Liver (tissue), 9 donors: ENCODE results near the gene ENAH. TPM values are rescaled to one million over a fixed set of nuclear protein-coding genes. Genes with fewer than 3 reads are reported as not detected.
A peak's percentile ranks its signal among the peaks of the same experiment; 100 is the strongest.

Experiments
- DNase-seq: peaks from one replicate; pipeline ENCODE4 v3.0.0-alpha.2; 2017; ENCODE audit warnings: low spot score
- H3K27ac ChIP-seq, 2 donors: one replicate each; pipeline ENCODE4 v1.7.0; 2013; ENCODE audit warnings: inconsistent platforms in 2 of 2, low read length in 2 of 2, control low read depth in 1 of 2, low read depth in 1 of 2, mild to moderate bottlenecking in 1 of 2
- H3K27me3 ChIP-seq, 4 donors: one replicate each; pipeline versions ENCODE4 v1.6.1 to v1.7.0; 2013; ENCODE audit warnings: low read length in 3 of 4, inconsistent platforms in 1 of 4, mild to moderate bottlenecking in 1 of 4, moderate library complexity in 1 of 4; ENCODE audit not compliant: control insufficient read depth in 4 of 4, insufficient read depth in 4 of 4
- H3K36me3 ChIP-seq, 4 donors: one replicate each; pipeline versions ENCODE4 v1.6.1 to v1.7.0; 2013; ENCODE audit warnings: low read length in 3 of 4, mild to moderate bottlenecking in 3 of 4, low read depth in 1 of 4, moderate library complexity in 1 of 4; ENCODE audit not compliant: control insufficient read depth in 4 of 4, insufficient read depth in 3 of 4
- H3K4me1 ChIP-seq, 4 donors: one replicate each; pipeline versions ENCODE4 v1.6.1 to v1.7.0; 2013; ENCODE audit warnings: low read length in 3 of 4, mild to moderate bottlenecking in 3 of 4, moderate library complexity in 1 of 4; ENCODE audit not compliant: control insufficient read depth in 4 of 4, insufficient read depth in 4 of 4
- H3K4me3 ChIP-seq, 3 donors: one replicate each; pipeline versions ENCODE4 v1.6.1 to v1.7.0; 2013; ENCODE audit warnings: low read length in 3 of 3, control low read depth in 1 of 3, low read depth in 1 of 3, mild to moderate bottlenecking in 1 of 3
- H3K9ac ChIP-seq, 2 donors: one replicate each; pipeline ENCODE4 v1.7.0; 2013; ENCODE audit warnings: low read length in 2 of 2, mild to moderate bottlenecking in 2 of 2, moderate library complexity in 2 of 2, control low read depth in 1 of 2, low read depth in 1 of 2
- H3K9me3 ChIP-seq, 4 donors: one replicate each; pipeline versions ENCODE4 v1.6.1 to v1.7.0; 2013; ENCODE audit warnings: low read length in 3 of 4; ENCODE audit not compliant: control insufficient read depth in 4 of 4
- FOXA1 ChIP-seq: IDR thresholded peaks from 2 replicates; pipeline ENCODE4 v1.6.1; 2016; ENCODE audit warnings: antibody characterized with exemption
- GABPA ChIP-seq, 2 donors: IDR thresholded peaks in 1 of 2; conservative IDR thresholded peaks in 1 of 2; 2 replicates each; pipeline ENCODE4 v1.6.1; 2016; ENCODE audit warnings: antibody characterized with exemption in 2 of 2, mild to moderate bottlenecking in 1 of 2, moderate library complexity in 1 of 2
- HNF4G ChIP-seq: IDR thresholded peaks from 2 replicates; pipeline ENCODE4 v1.6.1; 2016; ENCODE audit warnings: antibody characterized with exemption
- NR2F2 ChIP-seq: IDR thresholded peaks from 2 replicates; pipeline ENCODE4 v1.6.1; 2016; ENCODE audit warnings: antibody characterized with exemption
- RAD21 ChIP-seq, 2 donors: IDR thresholded peaks; 2 replicates each; pipeline ENCODE4 v1.6.1; 2016; ENCODE audit warnings: antibody characterized with exemption in 2 of 2, mild to moderate bottlenecking in 2 of 2
- RXRA ChIP-seq, 2 donors: IDR thresholded peaks; 2 replicates each; pipeline ENCODE4 v1.6.1; 2017 to 2018; ENCODE audit warnings: antibody characterized with exemption in 2 of 2, mild to moderate bottlenecking in 1 of 2
- TAF1 ChIP-seq: conservative IDR thresholded peaks from 2 replicates; pipeline ENCODE4 v1.6.1; 2016; ENCODE audit warnings: antibody characterized with exemption, mild to moderate bottlenecking
- WGBS: extraction: QIAGEN DNeasy Blood & Tissue Kit; methylation state at CpG from one replicate; pipeline ENCODE4 v1.1.7; 2013; 5-methylcytosine and 5-hydroxymethylcytosine counted together
- polyA plus RNA-seq, 2 donors: library from polyadenylated mRNA; stranded (reverse) in 1 of 2; unstranded in 1 of 2; fragments of 200-250 nt in 1 of 2; fragments of >200 nt in 1 of 2; fragmentation: Nextera tagmentation in 1 of 2; extraction: Ambion mirVana in 1 of 2; gene quantifications; one replicate each; pipeline versions ENCODE4 v1.2.1 to v1.2.3, GENCODE V29; 2013 to 2015
- total RNA-seq, 2 donors: library from RNA; depleted of rRNA; stranded (reverse); fragments of >200 nt; gene quantifications; one replicate each; pipeline ENCODE4 v1.2.3, GENCODE V29; 2014
- TF ChIP-seq, protein P1 (sequence below): IDR thresholded peaks from 2 replicates; pipeline ENCODE4 v1.6.1; 2016; ENCODE audit warnings: antibody characterized with exemption
- TF ChIP-seq, protein P2 (sequence below): fragments of 150-350 bp; IDR thresholded peaks from 2 replicates; pipeline ENCODE4 v1.5.1; 2017; ENCODE audit warnings: improper control_type of control experiment, low read depth, low read length; ENCODE audit not compliant: missing input control
- TF ChIP-seq, protein P3 (sequence below): IDR thresholded peaks from 2 replicates; pipeline ENCODE4 v1.6.1; 2016; ENCODE audit warnings: antibody characterized with exemption
- TF ChIP-seq, protein P4 (sequence below): IDR thresholded peaks from 2 replicates; pipeline ENCODE4 v1.6.1; 2016; ENCODE audit warnings: antibody characterized with exemption
- donor health status: healthy.
- donor health status: healthy.
- donor health status: healthy.
- donor health status: healthy.
- donor health status: healthy.

ENAH gene
- total and polyA plus RNA-seq, 4 donors = 2.8 to 8.4 (median 4.5) TPM

DNA sequence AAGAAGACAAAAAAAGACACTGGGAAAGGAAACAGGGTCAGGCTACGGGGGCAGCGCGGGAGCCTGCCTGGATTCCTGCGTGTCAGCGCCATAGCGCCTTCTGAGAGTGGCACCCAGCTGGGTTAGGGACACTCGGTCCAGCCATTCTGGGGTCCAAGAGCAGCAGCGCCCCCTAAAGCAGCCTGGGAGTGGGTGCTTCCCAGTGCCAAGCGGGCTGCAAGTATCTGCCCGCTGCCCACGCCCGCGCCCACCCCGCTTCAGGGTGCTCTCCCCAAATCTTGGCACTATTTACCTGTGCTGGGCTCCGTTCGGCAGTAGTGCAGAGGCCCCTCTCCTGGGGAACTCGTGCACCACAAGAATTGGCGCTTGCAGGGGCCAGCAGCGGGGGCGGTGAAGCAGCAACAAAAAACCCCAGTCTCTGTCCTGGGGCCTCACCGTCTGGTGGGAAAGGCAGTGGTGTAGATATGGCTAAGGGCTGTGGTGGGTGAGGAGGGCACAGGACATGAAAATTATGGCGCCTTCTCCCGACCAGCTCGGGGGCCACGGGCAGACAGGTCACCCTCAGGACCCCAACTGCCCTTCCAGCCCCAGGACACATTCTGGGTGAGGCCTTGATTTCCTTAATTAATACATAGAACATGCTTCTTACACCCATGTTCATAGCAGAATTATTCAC lies 200.9 kb downstream of the ENAH start:
- H3K4me3 ChIP-seq = no peak overlapping the region
- no peak overlapping the region for H3K27ac ChIP-seq
- TF ChIP-seq HNF4G (no peak), RXRA (IDR thresholded peaks at IDR 0.05) (no peak), NR2F2 (peak; percentile 37), TAF1 (no peak)
- H3K36me3 ChIP-seq = no peaks in the 10 kb centered on the region
- no peaks in the 10 kb centered on the region for H3K27me3 ChIP-seq
- H3K9me3 ChIP-seq = no peaks in the 10 kb centered on the region
- no peak for DNase-seq
- peaks cover 3 to 19% (median 13%) of the 10 kb centered on the region in 4 donors for H3K4me1 ChIP-seq
- no peak overlapping the region for H3K9ac ChIP-seq
- WGBS = 91% methylated on average over 25 of the region's 25 CpGs

DNA sequence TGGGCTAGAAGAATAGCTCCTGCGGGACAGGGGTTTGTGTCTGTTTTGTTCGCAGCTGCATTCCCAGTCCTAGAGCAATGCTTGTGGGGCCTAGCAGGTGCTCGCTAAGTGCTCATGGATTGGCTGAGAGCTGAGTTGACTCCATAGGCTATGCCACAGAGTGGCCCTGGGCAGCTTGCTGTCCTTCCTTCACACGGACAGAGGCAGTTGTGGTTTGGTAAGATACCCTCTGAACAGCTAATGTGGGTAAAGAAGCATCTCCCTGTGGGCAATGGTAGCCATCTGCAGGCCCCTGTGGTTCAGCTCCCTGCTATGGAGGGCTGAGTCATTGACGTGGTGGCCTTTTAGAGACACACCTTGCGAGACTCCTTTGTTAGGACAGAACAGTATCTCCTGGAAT lies 201.6 kb downstream of the ENAH start:
- H3K4me3 ChIP-seq = no peak overlapping the region
- H3K4me1 ChIP-seq = peaks cover 3 to 19% (median 13%) of the 10 kb centered on the region in 4 donors
- H3K27me3 ChIP-seq = no peaks in the 10 kb centered on the region
- H3K27ac ChIP-seq = no peak overlapping the region
- no peak for TF ChIP-seq NR2F2
- no peak for TF ChIP-seq RAD21 (IDR thresholded peaks at IDR 0.05)
- TF ChIP-seq FOXA1 = no peak
- no peak for TF ChIP-seq GABPA (IDR thresholded peaks at IDR 0.05 in 1 of 2, conservative IDR thresholded peaks at IDR 0.05 in 1 of 2)
- 83% methylated on average over 6 of the region's 6 CpGs for WGBS
- DNase-seq = no peak
- H3K9ac ChIP-seq = no peak overlapping the region
- no peaks in the 10 kb centered on the region for H3K36me3 ChIP-seq
- no peaks in the 10 kb centered on the region for H3K9me3 ChIP-seq

DNA sequence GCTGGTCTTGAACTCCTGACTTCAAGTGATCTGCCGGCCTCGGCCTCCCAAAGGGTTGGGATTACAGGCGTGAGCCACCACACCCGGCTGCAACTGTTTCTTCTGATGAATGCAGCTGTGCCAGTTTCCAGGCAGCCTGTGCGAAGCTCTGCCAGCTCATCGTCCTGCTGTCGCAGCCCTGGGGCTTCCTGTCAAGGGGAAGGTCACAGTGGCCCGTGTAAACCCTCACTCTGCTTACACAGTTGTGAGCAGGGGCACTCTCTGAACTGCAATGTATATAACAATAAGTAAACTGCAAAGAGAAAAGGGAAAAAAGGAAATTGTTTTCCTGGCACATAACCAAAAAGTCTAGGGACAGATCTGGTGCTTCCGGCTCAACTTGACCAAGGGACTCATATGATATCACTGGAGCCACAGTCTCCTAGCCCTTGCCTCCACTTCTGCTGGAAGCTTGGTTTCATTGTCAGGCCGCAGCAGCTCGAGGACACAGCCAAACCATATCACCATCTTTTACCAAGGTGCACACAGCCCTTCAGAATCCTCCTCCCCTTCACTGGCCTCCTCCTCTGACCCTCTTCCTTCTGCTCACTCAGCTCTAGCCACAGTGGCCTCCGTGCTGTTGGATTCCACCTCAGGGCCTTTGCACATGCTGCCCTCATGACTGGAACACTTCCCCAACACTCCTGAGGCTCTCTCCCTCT lies 202.3 kb downstream of the ENAH start:
- H3K27ac ChIP-seq = peak overlapping the region in 1 of 2 donors; percentile 5
- no peaks in the 10 kb centered on the region for H3K36me3 ChIP-seq
- no peaks in the 10 kb centered on the region for H3K9me3 ChIP-seq
- no peaks in the 10 kb centered on the region for H3K27me3 ChIP-seq
- WGBS = 70% methylated on average over 12 of the region's 12 CpGs
- H3K9ac ChIP-seq = no peak overlapping the region
- H3K4me1 ChIP-seq = peaks cover 3 to 20% (median 15%) of the 10 kb centered on the region in 4 donors
- DNase-seq = no peak
- no peak overlapping the region for H3K4me3 ChIP-seq
- TF ChIP-seq TAF1 (no peak), HNF4G (no peak), RXRA (IDR thresholded peaks at IDR 0.05) (no peak)
- TF ChIP-seq, protein P1, sequence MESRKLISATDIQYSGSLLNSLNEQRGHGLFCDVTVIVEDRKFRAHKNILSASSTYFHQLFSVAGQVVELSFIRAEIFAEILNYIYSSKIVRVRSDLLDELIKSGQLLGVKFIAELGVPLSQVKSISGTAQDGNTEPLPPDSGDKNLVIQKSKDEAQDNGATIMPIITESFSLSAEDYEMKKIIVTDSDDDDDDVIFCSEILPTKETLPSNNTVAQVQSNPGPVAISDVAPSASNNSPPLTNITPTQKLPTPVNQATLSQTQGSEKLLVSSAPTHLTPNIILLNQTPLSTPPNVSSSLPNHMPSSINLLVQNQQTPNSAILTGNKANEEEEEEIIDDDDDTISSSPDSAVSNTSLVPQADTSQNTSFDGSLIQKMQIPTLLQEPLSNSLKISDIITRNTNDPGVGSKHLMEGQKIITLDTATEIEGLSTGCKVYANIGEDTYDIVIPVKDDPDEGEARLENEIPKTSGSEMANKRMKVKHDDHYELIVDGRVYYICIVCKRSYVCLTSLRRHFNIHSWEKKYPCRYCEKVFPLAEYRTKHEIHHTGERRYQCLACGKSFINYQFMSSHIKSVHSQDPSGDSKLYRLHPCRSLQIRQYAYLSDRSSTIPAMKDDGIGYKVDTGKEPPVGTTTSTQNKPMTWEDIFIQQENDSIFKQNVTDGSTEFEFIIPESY = no peak
- TF ChIP-seq, protein P2, sequence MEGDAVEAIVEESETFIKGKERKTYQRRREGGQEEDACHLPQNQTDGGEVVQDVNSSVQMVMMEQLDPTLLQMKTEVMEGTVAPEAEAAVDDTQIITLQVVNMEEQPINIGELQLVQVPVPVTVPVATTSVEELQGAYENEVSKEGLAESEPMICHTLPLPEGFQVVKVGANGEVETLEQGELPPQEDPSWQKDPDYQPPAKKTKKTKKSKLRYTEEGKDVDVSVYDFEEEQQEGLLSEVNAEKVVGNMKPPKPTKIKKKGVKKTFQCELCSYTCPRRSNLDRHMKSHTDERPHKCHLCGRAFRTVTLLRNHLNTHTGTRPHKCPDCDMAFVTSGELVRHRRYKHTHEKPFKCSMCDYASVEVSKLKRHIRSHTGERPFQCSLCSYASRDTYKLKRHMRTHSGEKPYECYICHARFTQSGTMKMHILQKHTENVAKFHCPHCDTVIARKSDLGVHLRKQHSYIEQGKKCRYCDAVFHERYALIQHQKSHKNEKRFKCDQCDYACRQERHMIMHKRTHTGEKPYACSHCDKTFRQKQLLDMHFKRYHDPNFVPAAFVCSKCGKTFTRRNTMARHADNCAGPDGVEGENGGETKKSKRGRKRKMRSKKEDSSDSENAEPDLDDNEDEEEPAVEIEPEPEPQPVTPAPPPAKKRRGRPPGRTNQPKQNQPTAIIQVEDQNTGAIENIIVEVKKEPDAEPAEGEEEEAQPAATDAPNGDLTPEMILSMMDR = no peak
- TF ChIP-seq, protein P3, sequence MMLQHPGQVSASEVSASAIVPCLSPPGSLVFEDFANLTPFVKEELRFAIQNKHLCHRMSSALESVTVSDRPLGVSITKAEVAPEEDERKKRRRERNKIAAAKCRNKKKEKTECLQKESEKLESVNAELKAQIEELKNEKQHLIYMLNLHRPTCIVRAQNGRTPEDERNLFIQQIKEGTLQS = no peak
- TF ChIP-seq, protein P4, sequence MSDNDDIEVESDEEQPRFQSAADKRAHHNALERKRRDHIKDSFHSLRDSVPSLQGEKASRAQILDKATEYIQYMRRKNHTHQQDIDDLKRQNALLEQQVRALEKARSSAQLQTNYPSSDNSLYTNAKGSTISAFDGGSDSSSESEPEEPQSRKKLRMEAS = no peak
